ENCODE measurements around the gene MYO1H. TPM values are rescaled to one million over a fixed set of nuclear protein-coding genes. Genes with fewer than 3 reads are reported as not detected.

Gene MYO1H
- total RNA-seq, 1 donor from 2014 or later = not detected

DNA sequence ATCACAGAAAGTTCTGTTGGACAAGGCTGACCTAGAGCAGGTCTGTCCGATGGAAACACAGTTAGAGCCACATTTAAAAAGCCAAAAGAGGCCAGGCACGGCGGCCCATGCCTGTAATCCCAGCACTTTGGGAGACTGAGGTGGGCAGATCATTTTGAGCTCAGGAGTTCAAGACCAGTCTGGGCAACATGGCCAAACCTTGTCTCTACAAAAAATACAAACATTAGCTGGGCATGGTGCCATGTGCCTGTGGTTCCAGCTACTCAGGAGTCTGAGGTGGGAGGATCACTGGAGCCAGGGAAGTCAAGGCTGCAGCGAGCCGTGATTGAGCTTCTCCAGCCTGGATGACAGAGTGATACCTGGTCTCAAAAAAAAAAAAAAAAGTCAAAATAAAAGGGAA is 144.7 kb downstream of the MYO1H start:
- no peak for DNase-seq (ENCODE audit: low read depth, low spot score)

DNA sequence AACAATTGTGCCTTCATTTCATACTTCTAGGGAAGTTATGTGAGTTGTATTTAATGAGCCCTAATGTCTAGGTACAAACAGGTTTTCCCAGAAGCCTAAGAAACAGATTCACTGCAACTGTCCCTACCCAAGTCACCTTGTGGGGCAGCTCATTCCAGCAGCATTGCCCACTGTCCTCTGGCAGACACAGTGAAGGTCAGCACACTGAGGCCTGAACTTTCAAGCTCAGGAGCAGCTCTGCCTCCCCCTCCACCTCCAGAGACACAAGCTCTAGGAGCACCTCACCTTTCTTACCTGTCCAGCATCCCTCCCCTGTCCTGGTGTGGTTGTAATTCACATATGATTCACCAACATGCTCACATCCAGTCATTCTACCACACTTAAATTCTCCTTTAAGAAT is 145.4 kb downstream of the MYO1H start:
- no peak for DNase-seq (ENCODE audit: low read depth, low spot score)

DNA sequence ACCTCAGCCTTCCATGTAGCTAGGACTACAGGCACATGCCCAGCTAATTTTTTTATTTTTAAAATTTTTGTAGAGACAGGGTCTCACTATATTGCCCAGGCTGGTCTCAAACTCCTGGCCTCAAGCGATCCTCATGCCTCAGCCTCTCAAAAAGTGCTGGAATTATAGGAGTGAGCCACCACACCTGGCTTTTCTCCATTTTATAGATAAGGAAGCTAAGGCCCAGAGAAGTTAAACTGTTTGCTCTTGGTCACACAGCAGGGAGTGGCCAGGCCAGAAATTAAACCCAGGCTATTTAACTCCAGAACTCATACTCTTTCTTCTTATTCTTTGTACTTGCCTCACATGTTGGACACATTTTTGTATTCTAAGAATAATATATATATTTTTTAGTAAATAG is 146.2 kb downstream of the MYO1H start:
- DNase-seq (ENCODE audit: low read depth, low spot score) = no peak

DNA sequence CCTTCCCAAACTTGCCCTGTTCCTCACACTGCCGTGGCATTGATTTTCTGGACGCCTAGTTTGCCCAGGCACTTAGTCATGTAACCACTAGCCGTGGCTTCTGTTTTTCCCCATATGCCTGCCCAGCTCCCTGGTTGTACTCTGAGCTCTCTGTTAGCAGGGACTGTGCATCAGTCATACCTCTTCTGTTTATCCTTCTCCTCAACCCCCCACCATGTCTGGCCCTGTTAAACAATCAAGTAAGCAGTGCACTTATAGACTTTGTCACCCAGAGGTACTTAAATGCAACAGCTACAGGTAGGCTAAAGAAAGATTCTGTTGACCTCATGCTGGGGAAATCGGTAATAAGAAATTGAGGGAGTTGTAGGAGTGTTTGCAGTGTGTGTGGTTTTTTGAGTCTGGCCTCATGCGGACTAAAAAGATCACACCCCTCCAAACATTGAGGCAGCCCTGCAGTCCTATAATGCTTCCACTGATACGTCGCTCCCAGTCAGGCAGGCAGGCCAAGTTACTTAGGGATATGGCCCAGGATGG is 146.7 kb downstream of the MYO1H start:
- DNase-seq (ENCODE audit: low read depth, low spot score) = no peak

DNA sequence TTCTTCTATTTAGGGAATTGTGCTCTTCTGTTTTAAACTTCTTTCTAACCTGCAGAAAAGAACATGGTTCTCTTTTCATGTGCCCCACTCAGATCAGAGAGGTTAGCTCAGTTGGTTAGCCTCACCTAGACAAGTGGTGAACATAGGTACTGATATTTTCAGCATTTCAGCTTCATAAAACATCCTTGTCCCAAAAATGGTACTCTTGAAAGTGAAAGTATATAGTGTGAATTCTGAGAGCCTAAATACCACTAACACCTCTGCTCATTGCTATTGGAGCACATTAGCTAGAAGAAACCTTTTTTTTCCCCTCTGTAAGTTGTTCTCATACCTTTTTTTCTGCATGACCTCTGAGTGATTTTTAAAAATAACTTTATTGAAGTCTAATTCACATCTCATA is 147.3 kb downstream of the MYO1H start:
- DNase-seq (ENCODE audit: low read depth, low spot score) = no peak

DNA sequence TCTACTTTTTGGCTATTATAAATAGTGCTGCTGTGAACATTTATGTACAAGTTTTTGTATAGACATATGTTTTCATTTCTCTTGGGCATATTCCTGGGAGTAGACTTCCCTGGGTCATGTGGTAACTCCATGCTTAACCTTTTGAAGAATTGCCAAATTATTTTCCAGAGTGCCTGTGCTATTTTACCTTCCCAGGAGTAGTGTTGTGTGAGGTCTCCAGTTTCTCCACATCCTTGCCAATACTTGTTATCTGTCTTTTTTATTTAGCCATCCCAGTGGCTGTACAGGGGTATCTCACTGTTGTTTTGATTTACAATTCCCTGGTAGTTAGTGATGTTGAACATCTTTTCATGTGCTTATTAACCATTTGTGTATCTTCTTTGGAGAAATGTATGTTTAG is 148.6 kb downstream of the MYO1H start:
- no peak for DNase-seq (ENCODE audit: low read depth, low spot score)

DNA sequence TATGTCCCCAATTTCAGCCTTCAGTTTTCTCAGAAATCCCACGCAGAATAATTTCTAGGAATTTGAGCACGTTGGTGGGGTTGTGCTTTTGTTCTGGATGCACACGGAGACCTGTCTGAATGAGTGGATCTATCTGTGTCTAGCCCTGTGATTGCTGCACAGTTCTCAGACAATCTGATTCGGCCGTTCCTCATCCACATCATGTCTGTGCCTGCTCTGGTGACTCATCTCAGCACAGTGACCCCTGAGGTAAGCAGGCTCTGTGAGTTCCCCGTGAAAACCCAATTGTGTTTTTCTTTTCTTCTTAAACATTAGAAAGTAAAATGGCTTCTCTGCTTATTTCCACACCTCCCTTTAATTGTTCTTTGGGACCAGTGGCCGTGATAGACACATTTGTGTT is 150.0 kb downstream of the MYO1H start:
- DNase-seq (ENCODE audit: low read depth, low spot score) = no peak

Other genes with a start within 250 kb of the MYO1H start
- gene ACACB, start 231.3 kb upstream of the MYO1H start, total RNA-seq = 0.59 and 1.0 TPM in 2 replicates
- gene FOXN4, start 38.6 kb upstream of the MYO1H start, total RNA-seq = not detected in 2 replicates
- 88.1 and 102 TPM in 2 replicates for gene KCTD10, start 129.4 kb downstream of the MYO1H start, total RNA-seq
- gene UBE3B, start 129.7 kb downstream of the MYO1H start, total RNA-seq = 35.3 and 49.3 TPM in 2 replicates
- 38.6 and 43.5 TPM in 2 replicates for gene MMAB, start 225.6 kb downstream of the MYO1H start, total RNA-seq
- gene MVK, start 225.9 kb downstream of the MYO1H start, total RNA-seq = 19.7 and 32.5 TPM in 2 replicates